DMS79 (cell line): ENCODE data around the gene DNAH6.
"Not testable (repeated sequence)": the region's sequence is repeated elsewhere in the genome, so short reads cannot be mapped to it uniquely, and the experiment has no call there.

Experiments
- DNase-seq: peaks from one replicate; lab custom pipeline; 2025; lab: John Stamatoyannopoulos, UW

Gene DNAH6

GRCh38 chr2:84511024-84511423 lies 5.3 kb upstream of the DNAH6 start:
- not testable (repeated sequence) for DNase-seq

- no peak for DNase-seq
These were observed 510 bp upstream of the DNAH6 start for GRCh38 chr2:84515788-84516187.

- DNase-seq = no peak
These were observed 3.1 kb downstream of the DNAH6 start for GRCh38 chr2:84519332-84519957.

- no peak for DNase-seq
These were observed 10.3 kb downstream of the DNAH6 start for GRCh38 chr2:84526562-84526961.

- no peak for DNase-seq
These were observed 11.1 kb downstream of the DNAH6 start for GRCh38 chr2:84527137-84528129.

GRCh38 chr2:84532291-84532690 lies 16.0 kb downstream of the DNAH6 start:
- DNase-seq = no peak

GRCh38 chr2:84534225-84534624 lies 17.9 kb downstream of the DNAH6 start:
- DNase-seq = no peak

- no peak for DNase-seq
These were observed 21.0 kb downstream of the DNAH6 start for GRCh38 chr2:84537251-84537650.

GRCh38 chr2:84539729-84540128 lies 23.4 kb downstream of the DNAH6 start:
- DNase-seq = no peak

- DNase-seq = no peak
These were observed 28.7 kb downstream of the DNAH6 start for GRCh38 chr2:84545005-84545404.

GRCh38 chr2:84546551-84546950 lies 30.3 kb downstream of the DNAH6 start:
- DNase-seq = no peak

- DNase-seq = no peak
These were observed 32.0 kb downstream of the DNAH6 start for GRCh38 chr2:84548303-84548702.

GRCh38 chr2:84550916-84551315 lies 34.6 kb downstream of the DNAH6 start:
- no peak for DNase-seq

- not testable (repeated sequence) for DNase-seq
These were observed 35.2 kb downstream of the DNAH6 start for GRCh38 chr2:84551526-84551925.

GRCh38 chr2:84556190-84556589 lies 39.9 kb downstream of the DNAH6 start:
- DNase-seq = no peak

GRCh38 chr2:84559838-84560237 lies 43.5 kb downstream of the DNAH6 start:
- no peak for DNase-seq

GRCh38 chr2:84579661-84580060 lies 63.4 kb downstream of the DNAH6 start:
- no peak for DNase-seq

GRCh38 chr2:84603911-84604310 lies 87.6 kb downstream of the DNAH6 start:
- DNase-seq = no peak

- DNase-seq = no peak
These were observed 96.8 kb downstream of the DNAH6 start for GRCh38 chr2:84613082-84613481.

- no peak for DNase-seq
These were observed 103.6 kb downstream of the DNAH6 start for GRCh38 chr2:84619794-84620371.

GRCh38 chr2:84628486-84628885 lies 112.2 kb downstream of the DNAH6 start:
- DNase-seq = no peak

GRCh38 chr2:84629550-84629949 lies 113.3 kb downstream of the DNAH6 start:
- no peak for DNase-seq

- no peak for DNase-seq
These were observed 114.7 kb downstream of the DNAH6 start for GRCh38 chr2:84631047-84631446.
